ENCODE data around the gene DENND1C.

The DENND1C gene

DNA sequence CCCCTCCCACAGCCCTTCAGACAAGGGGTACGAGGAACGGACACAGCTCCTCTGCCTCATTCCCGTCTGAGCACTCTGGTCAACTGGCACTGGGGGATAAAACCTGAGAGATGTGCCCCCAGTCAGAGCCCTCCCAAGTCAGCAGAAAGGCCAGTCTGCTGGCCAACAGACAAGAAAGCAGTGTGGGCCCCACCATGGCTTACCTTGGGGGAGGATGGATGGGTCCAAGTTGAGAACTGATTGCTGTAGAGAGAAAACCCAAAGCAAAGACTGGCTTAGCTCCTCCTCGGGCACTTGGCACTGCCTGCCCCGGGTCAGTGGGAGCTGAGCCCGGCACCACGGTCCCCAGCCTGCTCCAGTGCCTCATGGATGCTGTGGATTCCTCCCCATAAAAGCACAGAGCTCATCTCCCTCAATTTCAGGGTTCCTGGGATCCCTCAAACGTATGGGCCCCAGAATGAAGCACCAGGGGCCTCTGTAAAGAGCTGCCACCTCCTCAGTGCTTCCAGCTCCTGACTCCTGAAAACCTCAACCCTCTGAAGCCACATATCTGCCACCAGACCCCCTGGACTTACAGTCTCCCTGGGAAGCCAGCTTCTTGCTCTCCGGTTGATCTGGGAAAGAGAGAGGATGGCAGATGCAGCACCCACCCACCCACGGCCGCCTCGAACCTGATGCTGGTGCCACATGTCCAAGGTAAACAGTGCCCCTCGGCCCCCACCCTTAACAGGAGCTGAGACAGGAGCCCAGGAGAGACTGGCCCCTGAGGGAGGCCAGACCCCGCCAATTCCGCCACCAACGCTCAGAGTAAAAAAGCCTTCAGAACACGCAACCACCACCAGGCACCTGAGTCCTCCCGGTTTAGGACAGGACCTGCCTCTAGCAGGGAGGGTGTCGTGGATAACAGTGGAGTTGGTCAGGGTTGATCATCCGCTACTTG is 60.2 kb downstream of the DENND1C start:
- DNase-seq = no peak

DNA sequence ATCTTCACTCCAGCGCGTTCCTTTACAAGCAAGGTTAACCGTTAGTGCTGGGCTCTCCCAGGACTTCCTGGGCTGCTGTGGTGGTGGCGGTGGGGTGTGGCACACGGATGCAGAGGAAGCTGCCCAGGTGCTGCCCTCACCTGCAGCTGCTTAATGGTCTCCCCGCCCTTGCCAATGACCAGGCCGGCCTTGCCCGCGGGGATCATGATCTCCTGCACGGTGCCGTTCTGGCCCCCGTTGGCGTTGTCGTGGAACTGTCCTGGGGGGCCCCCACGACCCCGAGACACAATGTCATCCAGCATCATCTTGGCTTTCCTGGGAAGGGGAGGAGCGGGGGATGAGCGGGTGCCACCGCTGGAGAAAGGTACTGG is 63.0 kb downstream of the DENND1C start:
- DNase-seq = no peak

DNA sequence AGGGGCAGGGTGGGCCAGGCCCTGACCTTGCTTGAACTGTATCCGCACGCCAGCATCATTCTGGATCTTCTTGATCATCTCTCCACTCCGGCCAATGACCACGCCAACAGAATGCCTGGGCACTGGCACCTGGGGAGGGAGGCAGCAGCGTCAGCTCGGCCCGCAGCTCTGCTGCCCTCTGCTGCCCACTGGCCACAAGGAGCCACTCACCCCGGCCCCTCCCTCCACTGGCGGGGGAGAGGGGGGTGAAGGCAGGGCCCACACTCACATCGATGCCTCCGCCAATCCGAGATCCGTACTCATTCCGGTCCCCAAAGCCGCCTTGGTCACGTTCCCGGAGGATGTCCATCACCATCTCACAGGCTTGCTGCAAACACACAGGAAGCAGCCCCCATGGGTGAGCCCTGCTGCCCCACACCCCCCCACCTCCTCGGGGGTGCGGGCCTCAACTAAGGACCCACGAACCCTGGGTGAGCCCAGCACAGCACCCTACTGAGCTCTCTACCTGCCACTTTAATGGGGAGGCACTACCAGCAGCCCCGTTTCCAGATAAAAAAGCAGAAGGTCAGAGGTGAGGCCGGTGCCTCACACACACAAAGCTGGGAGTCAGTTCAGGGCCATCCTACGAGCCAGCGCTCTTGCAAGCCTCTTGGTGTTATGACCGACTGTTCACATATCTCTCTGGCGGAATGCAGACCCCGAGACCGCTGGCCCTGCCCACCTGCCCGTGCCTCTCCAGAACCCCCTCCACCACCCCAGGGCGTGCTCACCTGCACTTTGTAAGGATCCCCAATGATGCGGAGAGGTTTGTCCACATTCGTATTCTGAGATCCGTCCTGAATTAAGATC is 63.6 kb downstream of the DENND1C start:
- DNase-seq = no peak
